GM13976 (cell line): ENCODE data around the gene SERGEF.

Source experiments
- DNase-seq: peaks from one replicate; pipeline ENCODE4 v3.0.0; 2012; ENCODE audit warnings: low spot score
- in situ Hi-C: fragments of 300-500 bp; cut with MboI; formaldehyde crosslinking; loops from one replicate; pipeline ENCODE4 v1.12.0; 2022; ENCODE audit warnings: low sequenced_read_pairs, mixed read lengths, inconsistent platforms; ENCODE audit not compliant: unreplicated experiment
- TF ChIP-seq, protein P1 (sequence below): IDR thresholded peaks from 2 replicates; pipeline ENCODE4 v1.5.1; 2012; ENCODE audit warnings: borderline replicate concordance, mild to moderate bottlenecking; ENCODE audit not compliant: insufficient read depth; ENCODE audit errors: extremely low read depth, missing control alignments, control extremely low read depth

SERGEF gene

DNA sequence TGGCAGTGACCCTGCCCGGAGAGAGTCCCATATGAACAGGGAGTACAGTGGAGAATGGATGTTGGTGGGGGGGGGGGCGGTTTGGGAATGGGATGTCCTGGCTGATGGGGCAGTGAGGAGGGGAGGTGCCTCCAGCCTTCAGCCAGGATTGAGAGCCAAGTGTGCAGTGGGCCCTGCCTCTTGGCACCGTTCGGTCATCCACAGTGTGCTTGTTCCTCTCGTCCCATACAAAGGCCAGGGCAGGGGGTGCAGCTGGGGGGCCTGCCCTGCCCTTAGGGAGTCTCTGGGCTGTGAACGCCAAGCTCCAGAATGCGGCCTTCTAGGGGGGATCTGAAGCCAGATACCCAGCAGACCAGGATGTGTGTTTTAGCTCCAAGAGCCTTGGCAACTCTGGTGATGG, 244.3 kb downstream of the SERGEF start:
- in situ Hi-C loops: no loop called here
- TF ChIP-seq, protein P1, sequence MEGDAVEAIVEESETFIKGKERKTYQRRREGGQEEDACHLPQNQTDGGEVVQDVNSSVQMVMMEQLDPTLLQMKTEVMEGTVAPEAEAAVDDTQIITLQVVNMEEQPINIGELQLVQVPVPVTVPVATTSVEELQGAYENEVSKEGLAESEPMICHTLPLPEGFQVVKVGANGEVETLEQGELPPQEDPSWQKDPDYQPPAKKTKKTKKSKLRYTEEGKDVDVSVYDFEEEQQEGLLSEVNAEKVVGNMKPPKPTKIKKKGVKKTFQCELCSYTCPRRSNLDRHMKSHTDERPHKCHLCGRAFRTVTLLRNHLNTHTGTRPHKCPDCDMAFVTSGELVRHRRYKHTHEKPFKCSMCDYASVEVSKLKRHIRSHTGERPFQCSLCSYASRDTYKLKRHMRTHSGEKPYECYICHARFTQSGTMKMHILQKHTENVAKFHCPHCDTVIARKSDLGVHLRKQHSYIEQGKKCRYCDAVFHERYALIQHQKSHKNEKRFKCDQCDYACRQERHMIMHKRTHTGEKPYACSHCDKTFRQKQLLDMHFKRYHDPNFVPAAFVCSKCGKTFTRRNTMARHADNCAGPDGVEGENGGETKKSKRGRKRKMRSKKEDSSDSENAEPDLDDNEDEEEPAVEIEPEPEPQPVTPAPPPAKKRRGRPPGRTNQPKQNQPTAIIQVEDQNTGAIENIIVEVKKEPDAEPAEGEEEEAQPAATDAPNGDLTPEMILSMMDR: no peak
- DNase-seq: no peak

DNA sequence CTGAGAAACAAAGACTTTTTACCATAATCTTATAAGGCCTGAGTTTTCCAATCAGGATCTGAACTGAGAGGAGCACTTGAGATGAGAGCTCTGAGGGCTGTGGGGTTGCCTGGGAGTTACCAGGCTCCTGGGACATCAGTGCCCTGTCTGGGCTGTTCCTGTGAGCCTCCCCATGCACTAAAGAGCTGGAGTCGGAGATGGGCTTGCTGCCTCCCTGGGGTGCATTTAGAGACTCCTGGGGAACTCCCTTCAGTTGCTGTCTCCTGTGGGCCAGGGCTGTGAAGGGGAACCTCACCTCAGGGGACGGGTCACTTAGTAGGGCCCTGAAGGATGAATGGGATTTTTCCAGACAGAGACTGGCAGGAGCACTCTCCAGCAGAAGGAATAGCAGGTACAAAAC, 244.9 kb downstream of the SERGEF start:
- in situ Hi-C loops: no loop called here
- DNase-seq: no peak
- TF ChIP-seq, protein P1: no peak

DNA sequence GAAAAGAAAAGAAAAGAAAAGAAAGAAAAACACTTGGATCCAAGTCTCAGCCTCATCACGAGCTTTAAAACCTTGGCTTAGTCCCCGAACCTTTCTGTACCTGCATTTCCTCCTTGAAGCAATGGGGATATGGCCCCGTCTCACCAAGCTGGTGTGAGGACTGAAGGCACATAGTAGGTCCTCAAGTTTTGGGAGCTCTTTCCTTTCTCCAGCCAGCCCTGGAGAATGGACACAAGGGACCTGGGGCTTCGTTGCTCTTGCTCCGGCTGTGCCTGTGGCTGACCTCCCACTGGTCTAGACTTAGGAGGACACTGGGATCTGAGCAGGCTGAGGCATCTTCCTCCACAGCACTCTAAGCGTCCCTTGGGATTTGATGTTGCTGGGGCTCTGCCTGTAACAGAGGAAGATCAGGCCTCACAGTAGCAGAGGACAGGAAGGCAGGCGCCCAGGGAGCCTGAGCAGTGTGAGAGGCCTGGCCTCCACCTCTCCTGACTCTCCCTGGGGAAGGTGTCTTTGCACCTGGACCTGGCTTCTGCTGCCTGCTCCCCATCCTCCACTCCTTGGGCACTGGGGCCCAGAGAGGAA, 245.5 kb downstream of the SERGEF start:
- TF ChIP-seq, protein P1: no peak
- DNase-seq: no peak
- in situ Hi-C loops: no loop called here

DNA sequence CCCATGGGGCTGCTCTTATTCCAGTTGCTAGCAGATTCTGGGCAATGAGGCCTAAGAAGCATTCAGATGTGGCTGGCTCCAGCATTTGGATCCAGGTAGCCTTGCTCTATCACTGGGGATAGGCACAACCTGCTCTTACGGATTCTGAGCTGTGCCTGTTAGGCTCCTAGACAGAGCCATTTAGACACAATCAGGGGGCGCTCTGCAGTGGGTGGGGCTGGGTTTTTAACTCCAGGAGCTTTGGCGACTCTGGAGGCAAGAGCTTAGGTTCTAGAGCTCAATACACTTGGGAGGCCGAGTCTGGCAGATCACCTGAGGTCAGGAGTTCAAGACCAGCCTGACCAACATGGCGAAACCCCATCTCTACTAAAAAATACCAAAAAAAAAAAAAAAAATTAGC, 246.3 kb downstream of the SERGEF start:
- in situ Hi-C loops: no loop called here
- TF ChIP-seq, protein P1: no peak
- no peak for DNase-seq

DNA sequence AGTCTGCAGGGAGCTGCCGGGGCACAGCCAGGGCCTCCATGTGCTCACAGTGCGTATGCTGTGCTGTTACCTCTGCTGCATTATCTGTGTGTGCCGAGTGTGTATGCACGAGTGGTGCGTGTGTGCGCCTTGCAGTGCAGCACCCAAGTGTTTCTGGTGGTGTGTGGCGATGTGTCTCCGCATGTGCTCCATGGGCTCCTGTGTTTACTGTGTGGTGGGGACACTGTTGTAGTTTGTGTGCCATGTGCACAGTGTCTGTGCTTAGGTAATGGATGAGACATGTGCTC, 246.8 kb downstream of the SERGEF start:
- DNase-seq: no peak
- in situ Hi-C loops: no loop called here
- TF ChIP-seq, protein P1: no peak

DNA sequence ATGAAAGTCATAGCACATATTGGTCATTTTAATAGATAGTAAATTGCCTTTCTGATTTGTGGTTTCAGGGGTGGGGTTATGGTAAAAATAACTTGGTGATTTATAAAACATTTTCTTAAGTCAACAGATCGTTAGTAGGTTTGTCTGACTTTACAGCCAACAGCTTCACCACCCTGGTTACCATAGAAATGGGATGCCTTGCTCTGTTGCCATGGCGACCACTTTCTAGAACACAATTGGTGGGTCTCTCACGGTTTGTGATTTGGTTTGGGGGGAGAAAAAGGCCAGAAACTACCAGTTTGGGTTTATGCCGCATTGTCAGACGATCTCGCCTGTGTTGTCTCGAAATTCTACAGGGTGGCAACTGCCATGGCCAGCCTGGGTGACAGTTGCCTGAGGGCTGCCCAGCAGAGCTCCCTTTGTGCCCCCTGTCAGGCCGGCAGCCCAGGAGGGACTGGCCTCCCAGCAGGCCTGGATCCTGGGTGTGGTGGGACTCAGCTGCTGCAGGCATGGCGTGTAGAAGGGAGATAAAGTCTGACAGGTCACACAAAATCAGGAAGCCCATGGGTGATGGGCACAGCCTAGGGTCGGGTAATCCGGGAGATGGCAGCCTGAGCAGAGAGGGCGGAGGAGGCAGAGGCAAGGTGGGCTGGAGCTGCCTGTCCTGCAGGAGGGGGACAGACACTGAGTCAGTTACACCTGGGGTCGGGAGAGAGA, 247.3 kb downstream of the SERGEF start:
- TF ChIP-seq, protein P1: no peak
- no peak for DNase-seq
- in situ Hi-C loops: no loop called here
